AG09309 (cell line): ENCODE measurements around the gene CEP290.

Experiments used
- DNase-seq: peaks from one replicate; pipeline ENCODE4 v3.0.0-alpha.2; 2010; ENCODE audit warnings: low read depth
- H3K4me3 ChIP-seq: 2 replicates; pipeline ENCODE4 v1.5.1; 2011; ENCODE audit warnings: mild to moderate bottlenecking, low read depth, low read length, moderate library complexity; ENCODE audit not compliant: control insufficient read depth
- CTCF ChIP-seq: IDR thresholded peaks from 2 replicates; pipeline ENCODE4 v1.5.1; 2011; ENCODE audit warnings: mild to moderate bottlenecking, low read depth, low read length, inconsistent platforms; ENCODE audit not compliant: insufficient read depth, control insufficient read depth; ENCODE audit errors: missing control alignments

Gene CEP290

GRCh38 chr12:88141774-88142609 is at the start of gene CEP290, which contains the start of gene TMTC3:
Gene CEP290 (minus strand): TSS chr12:88142088. CDS start chr12:88141307, 781 bp downstream.
Gene TMTC3 (plus strand): TSS chr12:88142307. CDS start chr12:88148316, 6,009 bp downstream.
- peak; percentile 98 for DNase-seq
- TF ChIP-seq CTCF: no peak
- peak within 1 kb of the TSS; percentile 81 for H3K4me3 ChIP-seq

- TF ChIP-seq CTCF: no peak
- H3K4me3 ChIP-seq: no peak overlapping the region
- no peak for DNase-seq
Observed at GRCh38 chr12:88188180-88188579, 46.3 kb upstream of the CEP290 start.

GRCh38 chr12:88187571-88187970 is 45.7 kb upstream of the CEP290 start:
- no peak for TF ChIP-seq CTCF
- DNase-seq: no peak
- H3K4me3 ChIP-seq: no peak overlapping the region

- DNase-seq: peak; percentile 34
- TF ChIP-seq CTCF: no peak
- H3K4me3 ChIP-seq: no peak overlapping the region
Observed at GRCh38 chr12:88185988-88186387, 44.1 kb upstream of the CEP290 start.

GRCh38 chr12:88185279-88185678 is 43.4 kb upstream of the CEP290 start:
- no peak for TF ChIP-seq CTCF
- DNase-seq: no peak
- H3K4me3 ChIP-seq: no peak overlapping the region

GRCh38 chr12:88184196-88184595 is 42.3 kb upstream of the CEP290 start:
- no peak for DNase-seq
- no peak for TF ChIP-seq CTCF
- H3K4me3 ChIP-seq: no peak overlapping the region

GRCh38 chr12:88182416-88182815 is 40.5 kb upstream of the CEP290 start:
- no peak overlapping the region for H3K4me3 ChIP-seq
- no peak for TF ChIP-seq CTCF
- DNase-seq: no peak
